Hepatocyte (in vitro differentiated cells): ENCODE results near the gene SUMO3.

Experiments used
- EZH2 ChIP-seq: fragments of 200-600 bp; sonication (generic); IDR thresholded peaks from 2 replicates; pipeline ENCODE4 v1.6.1; 2016; ENCODE audit warnings: antibody characterized with exemption, mild to moderate bottlenecking, borderline replicate concordance
- TF ChIP-seq, protein P1 (sequence below): fragments of 200-600 bp; sonication (generic); IDR thresholded peaks from 2 replicates; pipeline ENCODE4 v1.5.1; 2016; ENCODE audit warnings: antibody characterized with exemption, mild to moderate bottlenecking; ENCODE audit not compliant: poor library complexity

- no peak for TF ChIP-seq EZH2
- TF ChIP-seq, protein P1, sequence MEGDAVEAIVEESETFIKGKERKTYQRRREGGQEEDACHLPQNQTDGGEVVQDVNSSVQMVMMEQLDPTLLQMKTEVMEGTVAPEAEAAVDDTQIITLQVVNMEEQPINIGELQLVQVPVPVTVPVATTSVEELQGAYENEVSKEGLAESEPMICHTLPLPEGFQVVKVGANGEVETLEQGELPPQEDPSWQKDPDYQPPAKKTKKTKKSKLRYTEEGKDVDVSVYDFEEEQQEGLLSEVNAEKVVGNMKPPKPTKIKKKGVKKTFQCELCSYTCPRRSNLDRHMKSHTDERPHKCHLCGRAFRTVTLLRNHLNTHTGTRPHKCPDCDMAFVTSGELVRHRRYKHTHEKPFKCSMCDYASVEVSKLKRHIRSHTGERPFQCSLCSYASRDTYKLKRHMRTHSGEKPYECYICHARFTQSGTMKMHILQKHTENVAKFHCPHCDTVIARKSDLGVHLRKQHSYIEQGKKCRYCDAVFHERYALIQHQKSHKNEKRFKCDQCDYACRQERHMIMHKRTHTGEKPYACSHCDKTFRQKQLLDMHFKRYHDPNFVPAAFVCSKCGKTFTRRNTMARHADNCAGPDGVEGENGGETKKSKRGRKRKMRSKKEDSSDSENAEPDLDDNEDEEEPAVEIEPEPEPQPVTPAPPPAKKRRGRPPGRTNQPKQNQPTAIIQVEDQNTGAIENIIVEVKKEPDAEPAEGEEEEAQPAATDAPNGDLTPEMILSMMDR, result no peak
Measured at GRCh38 chr21:44857127-44857892, 39.4 kb upstream of the SUMO3 start.
